HG03064 (cell line): Measurements from ENCODE around the gene JOSD2.

Experiments
- ATAC-seq: cut with Tn5 transposase; IDR thresholded peaks from one replicate; pipeline ENCODE4 v1.9.1; 2021; ENCODE audit warnings: low read depth; ENCODE audit not compliant: unreplicated experiment

JOSD2 gene

GRCh38 chr19:50457300-50457699 is 53.7 kb downstream of the JOSD2 start:
- ATAC-seq: no peak
